Esophagus muscularis mucosa (tissue), 4 donors: ENCODE measurements around the gene DIAPH1. TPM values are rescaled to one million over a fixed set of nuclear protein-coding genes. Genes with fewer than 3 reads are reported as not detected.

Source experiments
- DNase-seq: peaks from one replicate; pipeline ENCODE4 v3.0.0-alpha.2; 2017; ENCODE audit errors: extremely low spot score
- H3K27ac ChIP-seq, 4 donors: fragments of 200-600 bp; sonication (generic); replicated peaks in 1 of 4; 1 replicate in 3 of 4; 2 replicates in 1 of 4; pipeline ENCODE4 v1.5.1; 2016 to 2019; ENCODE audit warnings: mild to moderate bottlenecking in 1 of 4
- H3K27me3 ChIP-seq, 4 donors: fragments of 200-600 bp; sonication (generic); one replicate each; pipeline versions ENCODE4 v1.5.1 to v1.6.0; 2016 to 2019
- H3K36me3 ChIP-seq, 4 donors: fragments of 200-600 bp; sonication (generic); one replicate each; pipeline ENCODE4 v1.5.1; 2016 to 2019
- H3K4me1 ChIP-seq, 4 donors: fragments of 200-600 bp; sonication (generic); one replicate each; pipeline ENCODE4 v1.5.1; 2016 to 2019
- H3K4me3 ChIP-seq, 4 donors: fragments of 200-600 bp; sonication (generic); 1 replicate in 2 of 4; 2 replicates in 2 of 4; pipeline ENCODE4 v1.5.1; 2016 to 2019; ENCODE audit warnings: mild to moderate bottlenecking in 4 of 4, moderate library complexity in 1 of 4
- H3K9me3 ChIP-seq, 4 donors: fragments of 200-600 bp; sonication (generic); 1 replicate in 3 of 4; 2 replicates in 1 of 4; pipeline ENCODE4 v1.5.1; 2016 to 2019
- CTCF ChIP-seq, 3 experiments: fragments of 200-600 bp in 2 of 3; fragments of 450-650 bp in 1 of 3; sonication (generic) in 2 of 3; IDR thresholded peaks; one replicate each; pipeline ENCODE4 v1.5.1; 2017 to 2019; ENCODE audit warnings: antibody characterized with exemption in 3 of 3, mild to moderate bottlenecking in 2 of 3, moderate library complexity in 1 of 3
- EP300 ChIP-seq: sonication (generic); formaldehyde crosslinking; IDR thresholded peaks from one replicate; pipeline ENCODE4 v1.6.1; 2017; ENCODE audit warnings: antibody characterized with exemption
- POLR2A ChIP-seq: fragments of 450-650 bp; IDR thresholded peaks from one replicate; pipeline ENCODE4 v1.6.1; 2017; ENCODE audit warnings: antibody characterized with exemption, moderate library complexity, mild to moderate bottlenecking, low read depth
- POLR2AphosphoS5 ChIP-seq, 2 donors: sonication (generic); formaldehyde crosslinking; IDR thresholded peaks; one replicate each; pipeline ENCODE4 v1.6.1; 2017; ENCODE audit warnings: antibody characterized with exemption in 2 of 2
- WGBS: methylation state at CpG from one replicate; pipeline ENCODE4 v1.1.5; 2018; 5-methylcytosine and 5-hydroxymethylcytosine counted together
- intact Hi-C: fragments of 100-400 bp; cut with DNase I; formaldehyde crosslinking; loops from one replicate; pipeline ENCODE4 v1.15.1; 2023
- total RNA-seq, 4 donors: library from RNA; depleted of rRNA; stranded (reverse); fragments of >200 nt; gene quantifications; one replicate each; pipeline versions ENCODE4 v1.1.0 to v1.2.1, GENCODE V29; 2016

DIAPH1 gene
- total RNA-seq, 4 donors from 2014 or later = 34.1 to 53.0 (median 45.9) TPM

- WGBS = 84% methylated on average over 7 of the region's 7 CpGs
- peaks cover 3 to 59% (median 38%) of the 10 kb centered on the region in 4 donors for H3K36me3 ChIP-seq
- no peak for DNase-seq
- H3K4me1 ChIP-seq = peaks cover 4 to 6% (median 5%) of the 10 kb centered on the region in 4 donors
- no peak overlapping the region for H3K27ac ChIP-seq
- no peaks in the 10 kb centered on the region for H3K9me3 ChIP-seq
- H3K27me3 ChIP-seq = no peaks in the 10 kb centered on the region
- intact Hi-C loops = no loop called here
- H3K4me3 ChIP-seq = no peak overlapping the region
- no peak for TF ChIP-seq POLR2A
- TF ChIP-seq EP300 = no peak
- no peak for TF ChIP-seq POLR2AphosphoS5 (IDR thresholded peaks at IDR 0.05)
- TF ChIP-seq CTCF (IDR thresholded peaks at IDR 0.05) = no peak
Measured at GRCh38 chr5:141501761-141502160, 117.0 kb downstream of the DIAPH1 start.

- DNase-seq = no peak
- no peak overlapping the region for H3K27ac ChIP-seq
- peaks cover 18 to 44% (median 38%) of the 10 kb centered on the region in 4 donors for H3K4me1 ChIP-seq
- intact Hi-C loops = no loop called here
- H3K27me3 ChIP-seq = no peaks in the 10 kb centered on the region
- 88% methylated on average over 4 of the region's 4 CpGs for WGBS
- no peak overlapping the region for H3K4me3 ChIP-seq
- H3K9me3 ChIP-seq = no peaks in the 10 kb centered on the region
- peaks cover 0 to 51% (median 37%) of the 10 kb centered on the region in 4 donors for H3K36me3 ChIP-seq
- no peak for TF ChIP-seq POLR2AphosphoS5 (IDR thresholded peaks at IDR 0.05)
- no peak for TF ChIP-seq POLR2A
- TF ChIP-seq EP300 = no peak
- TF ChIP-seq CTCF (IDR thresholded peaks at IDR 0.05) = no peak
Measured at GRCh38 chr5:141496038-141496437, 122.8 kb downstream of the DIAPH1 start.

GRCh38 chr5:141495453-141495811 lies 123.4 kb downstream of the DIAPH1 start:
- WGBS = 88% methylated on average over 8 of the region's 8 CpGs
- Histone ChIP-seq H3K4me3 (no peak overlapping the region), H3K9me3 (no peaks in the 10 kb centered on the region), H3K36me3 (peaks cover 0 to 57% (median 43%) of the 10 kb centered on the region in 4 donors), H3K27ac (no peak overlapping the region), H3K27me3 (no peaks in the 10 kb centered on the region), H3K4me1 (peaks cover 18 to 44% (median 38%) of the 10 kb centered on the region in 4 donors)
- no peak for TF ChIP-seq EP300
- no peak for TF ChIP-seq POLR2A
- no peak for TF ChIP-seq CTCF (IDR thresholded peaks at IDR 0.05)
- TF ChIP-seq POLR2AphosphoS5 (IDR thresholded peaks at IDR 0.05) = no peak
- DNase-seq = no peak
- intact Hi-C loops = no loop called here

- H3K27me3 ChIP-seq = no peaks in the 10 kb centered on the region
- intact Hi-C loops = no loop called here
- H3K27ac ChIP-seq = no peak overlapping the region
- TF ChIP-seq EP300 = no peak
- TF ChIP-seq POLR2AphosphoS5 (IDR thresholded peaks at IDR 0.05) = no peak
- no peak for TF ChIP-seq POLR2A
- no peak for TF ChIP-seq CTCF (IDR thresholded peaks at IDR 0.05)
- H3K4me3 ChIP-seq = no peak overlapping the region
- no peaks in the 10 kb centered on the region for H3K9me3 ChIP-seq
- 63% methylated on average over 21 of the region's 22 CpGs for WGBS
- H3K4me1 ChIP-seq = peaks cover 18 to 44% (median 38%) of the 10 kb centered on the region in 4 donors
- H3K36me3 ChIP-seq = peaks cover 0 to 62% (median 48%) of the 10 kb centered on the region in 4 donors
- DNase-seq = no peak
Measured at GRCh38 chr5:141494761-141495452, 123.9 kb downstream of the DIAPH1 start.
